CD14-positive monocyte (primary cell): ENCODE results near the gene PHF3. TPM values are rescaled to one million over a fixed set of nuclear protein-coding genes. Genes with fewer than 3 reads are reported as not detected.
A peak's percentile ranks its signal among the peaks of the same experiment; 100 is the strongest.

Experiments
- DNase-seq, 3 donors: peaks; one replicate each; pipeline ENCODE4 v3.0.0-alpha.2; 2011 to 2022
- H2AFZ ChIP-seq: 2 replicates; pipeline ENCODE4 v1.6.0; 2012; ENCODE audit warnings: mild to moderate bottlenecking, low read depth, low read length, inconsistent platforms; ENCODE audit not compliant: insufficient read depth, poor library complexity, severe bottlenecking
- H3K27ac ChIP-seq, 2 donors: 1 replicate in 1 of 2; 2 replicates in 1 of 2; pipeline ENCODE4 v1.5.1; 2012 to 2013; ENCODE audit warnings: low read length in 2 of 2, control low read depth in 1 of 2, inconsistent platforms in 1 of 2, low read depth in 1 of 2, mild to moderate bottlenecking in 1 of 2
- H3K27me3 ChIP-seq, 2 donors: one replicate each; pipeline versions ENCODE4 v1.6.0 to v1.6.1; 2011 to 2013; ENCODE audit warnings: low read length in 2 of 2; ENCODE audit not compliant: control insufficient read depth in 2 of 2, insufficient read depth in 2 of 2
- H3K36me3 ChIP-seq, 2 donors: replicated peaks in 1 of 2; 1 replicate in 1 of 2; 2 replicates in 1 of 2; pipeline versions ENCODE4 v1.5.1 to v1.6.1; 2012 to 2013; ENCODE audit warnings: low read length in 2 of 2, control low read depth in 1 of 2, inconsistent platforms in 1 of 2, mild to moderate bottlenecking in 1 of 2; ENCODE audit not compliant: insufficient read depth in 2 of 2, control insufficient read depth in 1 of 2
- H3K4me1 ChIP-seq, 2 donors: 1 replicate in 1 of 2; 2 replicates in 1 of 2; pipeline versions ENCODE4 v1.5.1 to v1.6.1; 2012 to 2013; ENCODE audit warnings: low read length in 2 of 2, control low read depth in 1 of 2, inconsistent platforms in 1 of 2, mild to moderate bottlenecking in 1 of 2, moderate library complexity in 1 of 2; ENCODE audit not compliant: insufficient read depth in 2 of 2, control insufficient read depth in 1 of 2
- H3K4me2 ChIP-seq: replicated peaks from 2 replicates; pipeline ENCODE3; 2012; ENCODE audit warnings: low read length, moderate library complexity, mild to moderate bottlenecking; ENCODE audit not compliant: poor library complexity, severe bottlenecking; ENCODE audit errors: extremely low read depth
- H3K4me3 ChIP-seq, 3 experiments: fragments of 200-600 bp in 1 of 3; sonication (generic) in 1 of 3; replicated peaks in 1 of 3; 1 replicate in 2 of 3; 2 replicates in 1 of 3; pipeline ENCODE4 v1.5.1; 2011 to 2013; ENCODE audit warnings: low read length in 3 of 3, mild to moderate bottlenecking in 3 of 3, control low read depth in 2 of 3, low read depth in 2 of 3, inconsistent platforms in 1 of 3, moderate library complexity in 1 of 3
- H3K79me2 ChIP-seq: 2 replicates; pipeline ENCODE4 v1.6.0; 2012; ENCODE audit warnings: mild to moderate bottlenecking, control low read depth, inconsistent platforms, low read length, moderate library complexity; ENCODE audit not compliant: insufficient read depth
- H3K9ac ChIP-seq: 2 replicates; pipeline ENCODE4 v1.6.0; 2017; ENCODE audit warnings: low read length, mild to moderate bottlenecking; ENCODE audit not compliant: insufficient read depth, poor library complexity, severe bottlenecking
- H3K9me3 ChIP-seq, 2 donors: replicated peaks in 1 of 2; 1 replicate in 1 of 2; 2 replicates in 1 of 2; pipeline versions ENCODE4 v1.5.1 to v1.6.1; 2012 to 2013; ENCODE audit warnings: low read length in 2 of 2, control low read depth in 1 of 2; ENCODE audit not compliant: control insufficient read depth in 1 of 2, insufficient read depth in 1 of 2
- H4K20me1 ChIP-seq: 2 replicates; pipeline ENCODE4 v1.6.0; 2012; ENCODE audit warnings: mild to moderate bottlenecking, low read length, control low read depth, moderate library complexity; ENCODE audit not compliant: insufficient read depth
- H3K27ac Mint-ChIP-seq, 7 donors: one replicate each; pipeline ENCODE4 v1.8.0; 2020; ENCODE audit warnings: mild to moderate bottlenecking in 7 of 7, mixed read lengths in 7 of 7, moderate library complexity in 6 of 7, inconsistent platforms in 2 of 7
- H3K27me3 Mint-ChIP-seq, 3 donors: one replicate each; pipeline ENCODE4 v1.8.0; 2021 to 2022; ENCODE audit warnings: low read depth in 3 of 3, mild to moderate bottlenecking in 3 of 3, mixed read lengths in 3 of 3, moderate library complexity in 3 of 3, inconsistent platforms in 1 of 3
- H3K36me3 Mint-ChIP-seq, 2 donors: one replicate each; pipeline ENCODE4 v1.8.0; 2020; ENCODE audit warnings: mixed read lengths in 2 of 2, inconsistent platforms in 1 of 2, mild to moderate bottlenecking in 1 of 2
- H3K4me1 Mint-ChIP-seq: one replicate; pipeline ENCODE4 v1.8.0; 2020; ENCODE audit warnings: mild to moderate bottlenecking, mixed read lengths
- H3K4me3 Mint-ChIP-seq, 2 donors: one replicate each; pipeline ENCODE4 v1.8.0; 2020; ENCODE audit warnings: mild to moderate bottlenecking in 2 of 2, mixed read lengths in 2 of 2, moderate library complexity in 1 of 2
- H3K9me3 Mint-ChIP-seq, 7 donors: one replicate each; pipeline ENCODE4 v1.8.0; 2020 to 2022; ENCODE audit warnings: mixed read lengths in 7 of 7, mild to moderate bottlenecking in 6 of 7, moderate library complexity in 6 of 7, inconsistent platforms in 2 of 7
- CTCF ChIP-seq: fragments of 200-600 bp; IDR thresholded peaks from one replicate; pipeline ENCODE4 v1.8.0; 2022; ENCODE audit warnings: antibody characterized with exemption, mild to moderate bottlenecking
- WGBS: methylation state at CpG from one replicate; pipeline ENCODE4 v1.1.5; 2013; ENCODE audit warnings: missing lambda C conversion rate; ENCODE audit not compliant: insufficient coverage; 5-methylcytosine and 5-hydroxymethylcytosine counted together
- intact Hi-C, 2 donors: fragments of 100-400 bp; cut with micrococcal nuclease; formaldehyde crosslinking; loops; one replicate each; pipeline versions ENCODE4 v1.15.0 to v1.15.1; 2023
- polyA plus RNA-seq, 3 donors: library from polyadenylated mRNA; depleted of rRNA in 1 of 3; unstranded in 2 of 3; stranded (reverse) in 1 of 3; fragments of 300-500 nt in 2 of 3; fragments of >200 nt in 1 of 3; fragmentation: Illumina TruSeq in 2 of 3; gene quantifications; 1 replicate in 2 of 3; 2 replicates in 1 of 3; pipeline ENCODE4 v1.2.3, GENCODE V29; 2012 to 2021

Gene PHF3
- polyA plus RNA-seq, 3 donors = 5.4 to 13.8 (median 13.0) TPM

GRCh38 chr6:63643862-63644261 is 8.3 kb downstream of the PHF3 start:
- H2AFZ ChIP-seq = no peak overlapping the region
- DNase-seq = peak; percentile 12 to 25 (median 20)
- peaks cover 9 to 30% of the 10 kb centered on the region in 2 donors for H3K36me3 ChIP-seq
- H3K9me3 ChIP-seq = no peaks in the 10 kb centered on the region
- H3K9ac ChIP-seq = no peak overlapping the region
- Mint-ChIP-seq H3K4me3 (no peak overlapping the region), H3K9me3 (no peaks in the 10 kb centered on the region), H3K27ac (no peak overlapping the region), H3K4me1 (peaks cover 37% of the 10 kb centered on the region), H3K27me3 (no peaks in the 10 kb centered on the region), H3K36me3 (peaks cover 8 to 17% of the 10 kb centered on the region in 2 donors)
- intact Hi-C loops = no loop called here
- H3K4me1 ChIP-seq = peaks cover 11 to 29% of the 10 kb centered on the region in 2 donors
- H3K27ac ChIP-seq = peak overlapping the region in 1 of 2 donors; percentile 5
- H3K4me3 ChIP-seq = no peak overlapping the region
- WGBS = 0% methylated on average over 1 of the region's 1 CpG
- peaks cover 100% of the 10 kb centered on the region for H3K79me2 ChIP-seq
- peaks cover 100% of the 10 kb centered on the region for H4K20me1 ChIP-seq
- no peak overlapping the region for H3K4me2 ChIP-seq
- no peak for TF ChIP-seq CTCF
- H3K27me3 ChIP-seq = no peaks in the 10 kb centered on the region

- DNase-seq = no peak
- Histone ChIP-seq H4K20me1 (peaks cover 100% of the 10 kb centered on the region), H3K4me1 (peaks cover 14 to 29% of the 10 kb centered on the region in 2 donors), H3K9ac (no peak overlapping the region), H3K9me3 (no peaks in the 10 kb centered on the region), H3K4me3 (no peak overlapping the region), H2AFZ (no peak overlapping the region), H3K4me2 (no peak overlapping the region), H3K27me3 (no peaks in the 10 kb centered on the region), H3K36me3 (peaks cover 9 to 30% of the 10 kb centered on the region in 2 donors), H3K27ac (no peak overlapping the region), H3K79me2 (peaks cover 100% of the 10 kb centered on the region)
- H3K27me3 Mint-ChIP-seq = no peaks in the 10 kb centered on the region
- WGBS = 100% methylated on average over 6 of the region's 11 CpGs
- intact Hi-C loops = no loop called here
- no peaks in the 10 kb centered on the region for H3K9me3 Mint-ChIP-seq
- no peak overlapping the region for H3K4me3 Mint-ChIP-seq
- H3K4me1 Mint-ChIP-seq = peaks cover 30% of the 10 kb centered on the region
- no peak for TF ChIP-seq CTCF
- H3K27ac Mint-ChIP-seq = peak overlapping the region in 3 of 7 donors; percentile 5 to 82 (median 57)
- peaks cover 8 to 17% of the 10 kb centered on the region in 2 donors for H3K36me3 Mint-ChIP-seq
These were observed 9.2 kb downstream of the PHF3 start for GRCh38 chr6:63644668-63645326.
